Mesendoderm (in vitro differentiated cells): Measurements from ENCODE around the gene USP14.

Source experiments
- DNase-seq: peaks from one replicate; pipeline ENCODE4 v3.0.0; 2013
- H2AK5ac ChIP-seq: 2 replicates; pipeline ENCODE4 v1.6.1; 2013; ENCODE audit warnings: low read length, inconsistent platforms
- H2BK120ac ChIP-seq: 2 replicates; pipeline ENCODE4 v1.6.1; 2013; ENCODE audit warnings: low read depth, mild to moderate bottlenecking, low read length, moderate library complexity, mixed read lengths
- H2BK15ac ChIP-seq: replicated peaks from 2 replicates; pipeline ENCODE4 v1.6.1; 2013; ENCODE audit warnings: low read depth, mild to moderate bottlenecking, moderate library complexity
- H2BK5ac ChIP-seq: 2 replicates; pipeline ENCODE4 v1.6.1; 2013; ENCODE audit warnings: low read length, inconsistent platforms
- H3K18ac ChIP-seq: 2 replicates; pipeline ENCODE4 v1.6.1; 2013; ENCODE audit warnings: mild to moderate bottlenecking, low read length, mixed read lengths
- H3K23ac ChIP-seq: one replicate; pipeline ENCODE4 v1.6.1; 2013; ENCODE audit warnings: low read length
- H3K27ac ChIP-seq: 2 replicates; pipeline ENCODE4 v1.5.1; 2013; ENCODE audit warnings: low read depth, mild to moderate bottlenecking, inconsistent platforms, low read length, moderate library complexity
- H3K27me3 ChIP-seq: 2 replicates; pipeline ENCODE4 v1.6.1; 2013; ENCODE audit warnings: low read length, control low read depth, mild to moderate bottlenecking, inconsistent platforms; ENCODE audit not compliant: insufficient read depth, poor library complexity
- H3K36me3 ChIP-seq: 2 replicates; pipeline ENCODE4 v1.6.1; 2013; ENCODE audit warnings: low read length, inconsistent platforms; ENCODE audit not compliant: control insufficient read depth, insufficient read depth
- H3K4ac ChIP-seq: one replicate; pipeline ENCODE4 v1.6.1; 2013; ENCODE audit warnings: low read depth, mild to moderate bottlenecking, low read length, moderate library complexity
- H3K4me1 ChIP-seq: 2 replicates; pipeline ENCODE4 v1.6.1; 2013; ENCODE audit warnings: low read depth, low read length, inconsistent platforms; ENCODE audit not compliant: control insufficient read depth
- H3K4me2 ChIP-seq: 2 replicates; pipeline ENCODE4 v1.6.1; 2013; ENCODE audit warnings: low read length
- H3K4me3 ChIP-seq: 2 replicates; pipeline ENCODE4 v1.5.1; 2013; ENCODE audit warnings: mild to moderate bottlenecking, low read length
- H3K56ac ChIP-seq: one replicate; pipeline ENCODE4 v1.6.1; 2013; ENCODE audit warnings: low read length
- H3K79me1 ChIP-seq: 2 replicates; pipeline ENCODE4 v1.6.1; 2013; ENCODE audit warnings: low read length, inconsistent platforms
- H3K79me2 ChIP-seq: 2 replicates; pipeline ENCODE4 v1.6.1; 2013; ENCODE audit warnings: mild to moderate bottlenecking, low read length; ENCODE audit not compliant: control insufficient read depth, insufficient read depth
- H3K9ac ChIP-seq: 2 replicates; pipeline ENCODE4 v1.6.1; 2013; ENCODE audit warnings: low read length, inconsistent platforms
- H4K5ac ChIP-seq: one replicate; pipeline ENCODE4 v1.6.1; 2013; ENCODE audit warnings: low read length
- H4K8ac ChIP-seq: one replicate; pipeline ENCODE4 v1.6.1; 2013; ENCODE audit warnings: low read depth, mild to moderate bottlenecking, control low read depth, low read length, moderate library complexity
- WGBS: extraction: QIAGEN DNeasy Blood & Tissue Kit; methylation state at CpG from one replicate; pipeline ENCODE4 v1.1.7; 2013; ENCODE audit warnings: low lambda C conversion rate, missing lambda C conversion rate; ENCODE audit not compliant: insufficient coverage; ENCODE audit errors: extremely low coverage; 5-methylcytosine and 5-hydroxymethylcytosine counted together

Gene USP14

GRCh38 chr18:212780-213179, 54.4 kb downstream of the USP14 start:
- Histone ChIP-seq H3K27ac (no peak overlapping the region), H3K4me2 (no peak overlapping the region), H2BK15ac (no peak overlapping the region), H3K4me1 (no peaks in the 10 kb centered on the region), H3K23ac (no peak overlapping the region), H3K36me3 (peaks cover 9% of the 10 kb centered on the region), H3K18ac (no peak overlapping the region), H3K9ac (no peak overlapping the region), H3K56ac (no peak overlapping the region), H4K5ac (no peak overlapping the region), H3K4me3 (no peak overlapping the region), H2BK5ac (no peak overlapping the region), H2AK5ac (no peak overlapping the region), H2BK120ac (no peak overlapping the region), H4K8ac (no peak overlapping the region), H3K79me1 (no peaks in the 10 kb centered on the region), H3K27me3 (no peaks in the 10 kb centered on the region), H3K4ac (no peak overlapping the region), H3K79me2 (no peaks in the 10 kb centered on the region)
- DNase-seq: no peak
- no CpG with 5 or more reads among the region's 1 CpG for WGBS

GRCh38 chr18:213505-213904, 55.1 kb downstream of the USP14 start:
- Histone ChIP-seq H3K4ac (no peak overlapping the region), H4K5ac (no peak overlapping the region), H3K9ac (no peak overlapping the region), H3K4me1 (no peaks in the 10 kb centered on the region), H2BK5ac (no peak overlapping the region), H3K4me3 (no peak overlapping the region), H3K18ac (no peak overlapping the region), H3K27me3 (no peaks in the 10 kb centered on the region), H3K79me2 (no peaks in the 10 kb centered on the region), H3K56ac (no peak overlapping the region), H2AK5ac (no peak overlapping the region), H2BK15ac (no peak overlapping the region), H3K23ac (no peak overlapping the region), H2BK120ac (no peak overlapping the region), H3K36me3 (peaks cover 14% of the 10 kb centered on the region), H3K27ac (no peak overlapping the region), H3K79me1 (no peaks in the 10 kb centered on the region), H3K4me2 (no peak overlapping the region), H4K8ac (no peak overlapping the region)
- no CpG with 5 or more reads among the region's 4 CpGs for WGBS
- DNase-seq: peak; percentile 13

- Histone ChIP-seq H3K4me2 (no peak overlapping the region), H3K18ac (no peak overlapping the region)
Measured at GRCh38 chr18:213966-214365, 55.6 kb downstream of the USP14 start.

GRCh38 chr18:215448-216010, 57.2 kb downstream of the USP14 start:
- Histone ChIP-seq H3K4me1 (no peaks in the 10 kb centered on the region), H3K36me3 (peaks cover 14% of the 10 kb centered on the region)
- no CpG with 5 or more reads among the region's 5 CpGs for WGBS

More at GRCh38 chr18:213966-214365, 55.6 kb downstream of the USP14 start:
- H3K27me3 ChIP-seq: no peaks in the 10 kb centered on the region
- no peak overlapping the region for H3K4ac ChIP-seq
- no peaks in the 10 kb centered on the region for H3K4me1 ChIP-seq
- no peaks in the 10 kb centered on the region for H3K79me1 ChIP-seq
- no peak overlapping the region for H2AK5ac ChIP-seq
- no peak overlapping the region for H3K27ac ChIP-seq
- no peak overlapping the region for H3K23ac ChIP-seq
- H2BK120ac ChIP-seq: no peak overlapping the region
- no peak overlapping the region for H2BK15ac ChIP-seq
- H3K36me3 ChIP-seq: peaks cover 14% of the 10 kb centered on the region
- DNase-seq: no peak
- no peak overlapping the region for H3K9ac ChIP-seq
- no peak overlapping the region for H3K56ac ChIP-seq
- no peak overlapping the region for H4K5ac ChIP-seq
- WGBS: 100% methylated on average over 1 of the region's 3 CpGs
- H2BK5ac ChIP-seq: no peak overlapping the region
- H3K4me3 ChIP-seq: no peak overlapping the region
- no peaks in the 10 kb centered on the region for H3K79me2 ChIP-seq
- no peak overlapping the region for H4K8ac ChIP-seq

GRCh38 chr18:217532-218336, 59.4 kb downstream of the USP14 start:
- Histone ChIP-seq H3K36me3 (peaks cover 8% of the 10 kb centered on the region), H3K79me1 (no peaks in the 10 kb centered on the region), H3K4me1 (no peaks in the 10 kb centered on the region), H3K23ac (no peak overlapping the region), H3K9ac (no peak overlapping the region), H2BK120ac (no peak overlapping the region), H3K4ac (no peak overlapping the region), H4K8ac (no peak overlapping the region), H3K27me3 (no peaks in the 10 kb centered on the region), H4K5ac (no peak overlapping the region), H2AK5ac (no peak overlapping the region), H3K27ac (no peak overlapping the region), H3K18ac (no peak overlapping the region), H3K56ac (no peak overlapping the region), H3K4me3 (no peak overlapping the region), H2BK15ac (no peak overlapping the region), H3K79me2 (no peaks in the 10 kb centered on the region), H2BK5ac (no peak overlapping the region), H3K4me2 (no peak overlapping the region)
- no CpG with 5 or more reads among the region's 5 CpGs for WGBS
- no peak for DNase-seq

More at GRCh38 chr18:215448-216010, 57.2 kb downstream of the USP14 start:
- H2AK5ac ChIP-seq: no peak overlapping the region
- no peak overlapping the region for H3K4me2 ChIP-seq
- DNase-seq: peak; percentile 53
- no peak overlapping the region for H3K27ac ChIP-seq
- H3K9ac ChIP-seq: no peak overlapping the region
- H3K79me1 ChIP-seq: no peaks in the 10 kb centered on the region
- no peak overlapping the region for H3K4ac ChIP-seq
- H3K56ac ChIP-seq: no peak overlapping the region
- H3K18ac ChIP-seq: no peak overlapping the region
- no peak overlapping the region for H3K23ac ChIP-seq
- no peak overlapping the region for H4K5ac ChIP-seq
- H2BK120ac ChIP-seq: no peak overlapping the region
- no peak overlapping the region for H2BK5ac ChIP-seq
- H3K4me3 ChIP-seq: no peak overlapping the region
- H4K8ac ChIP-seq: no peak overlapping the region
- H3K79me2 ChIP-seq: no peaks in the 10 kb centered on the region
- H2BK15ac ChIP-seq: no peak overlapping the region
- H3K27me3 ChIP-seq: no peaks in the 10 kb centered on the region
